Ishikawa (cell line): ENCODE data around the gene SLC9A9.

ENCODE experiments used
- EP300 ChIP-seq: IDR thresholded peaks from 2 replicates; pipeline ENCODE4 v1.6.1; 2012; ENCODE audit warnings: borderline replicate concordance
- NFIC ChIP-seq: IDR thresholded peaks from 2 replicates; pipeline ENCODE4 v1.6.1; 2012
- RAD21 ChIP-seq: IDR thresholded peaks from 2 replicates; pipeline ENCODE4 v1.6.1; 2012; ENCODE audit warnings: low read depth
- TAF1 ChIP-seq: IDR thresholded peaks from 2 replicates; pipeline ENCODE4 v1.6.1; 2012; ENCODE audit warnings: low read depth, mild to moderate bottlenecking
- TCF12 ChIP-seq: IDR thresholded peaks from 2 replicates; pipeline ENCODE4 v1.6.1; 2012; ENCODE audit warnings: low read depth
- TEAD4 ChIP-seq: IDR thresholded peaks from 2 replicates; pipeline ENCODE4 v1.6.1; 2012
- ZBTB7A ChIP-seq: IDR thresholded peaks from 2 replicates; pipeline ENCODE4 v1.6.1; 2012; ENCODE audit warnings: low read depth
- TF ChIP-seq, protein P1 (sequence below): IDR thresholded peaks from 2 replicates; pipeline ENCODE4 v1.6.1; 2012
- TF ChIP-seq, protein P2 (sequence below): IDR thresholded peaks from 2 replicates; pipeline ENCODE4 v1.6.1; 2012

DNA sequence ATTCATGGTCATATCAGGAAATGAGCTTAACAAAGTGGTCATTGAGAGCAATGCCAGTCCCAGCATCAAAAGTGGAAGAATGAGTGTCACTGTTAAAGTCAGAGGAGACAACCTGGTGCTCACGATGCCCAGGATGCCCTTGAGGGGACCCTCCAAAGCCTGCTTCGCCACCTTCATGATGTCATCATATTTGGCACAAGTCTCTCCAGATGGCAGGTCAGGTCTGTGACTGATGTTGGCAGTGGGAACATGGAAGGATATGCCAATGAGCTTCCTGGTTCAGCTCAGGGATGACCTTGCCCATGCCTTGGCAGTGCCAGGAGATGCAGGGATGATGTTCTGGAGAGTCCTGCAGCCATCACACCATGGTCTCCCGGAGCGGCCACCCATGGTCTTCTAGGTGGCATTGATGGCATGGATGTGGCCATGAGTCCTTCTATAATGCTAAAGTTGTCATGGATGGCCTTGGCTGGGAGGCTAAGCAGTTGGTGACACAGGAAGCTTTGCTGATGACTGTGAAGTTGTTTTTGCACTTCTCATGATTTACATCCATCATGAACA, 344.9 kb downstream of the SLC9A9 start:
- no peak for TF ChIP-seq TCF12
- TF ChIP-seq TEAD4, result no peak
- no peak for TF ChIP-seq EP300
- TF ChIP-seq NFIC, result no peak
- TF ChIP-seq, protein P1, sequence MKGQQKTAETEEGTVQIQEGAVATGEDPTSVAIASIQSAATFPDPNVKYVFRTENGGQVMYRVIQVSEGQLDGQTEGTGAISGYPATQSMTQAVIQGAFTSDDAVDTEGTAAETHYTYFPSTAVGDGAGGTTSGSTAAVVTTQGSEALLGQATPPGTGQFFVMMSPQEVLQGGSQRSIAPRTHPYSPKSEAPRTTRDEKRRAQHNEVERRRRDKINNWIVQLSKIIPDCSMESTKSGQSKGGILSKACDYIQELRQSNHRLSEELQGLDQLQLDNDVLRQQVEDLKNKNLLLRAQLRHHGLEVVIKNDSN, result no peak
- TF ChIP-seq, protein P2, sequence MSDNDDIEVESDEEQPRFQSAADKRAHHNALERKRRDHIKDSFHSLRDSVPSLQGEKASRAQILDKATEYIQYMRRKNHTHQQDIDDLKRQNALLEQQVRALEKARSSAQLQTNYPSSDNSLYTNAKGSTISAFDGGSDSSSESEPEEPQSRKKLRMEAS, result no peak
- TF ChIP-seq ZBTB7A, result no peak
- no peak for TF ChIP-seq RAD21
- no peak for TF ChIP-seq TAF1
